Measurements from ENCODE around the gene SLC8A3. TPM values are rescaled to one million over a fixed set of nuclear protein-coding genes. Genes with fewer than 3 reads are reported as not detected.
A peak's percentile ranks its signal among the peaks of the same experiment; 100 is the strongest.

Gene SLC8A3
- total and polyA plus RNA-seq, 9 of the 15 experiments (the other 6 are each of a cell fraction or from before 2014, with no cell fraction given): not detected

GRCh38 chr14:70237710-70238109, 49.0 kb upstream of the SLC8A3 start (continued):
- TF ChIP-seq CEBPZ (IDR thresholded peaks at IDR 0.05; ENCODE audit: borderline replicate concordance, low read depth, low read length): no peak
- no peak for TF ChIP-seq SRSF3 (IDR thresholded peaks at IDR 0.05; ENCODE audit: insufficient read depth, low read length)
- peak; percentile 81 for TF ChIP-seq MYNN (IDR thresholded peaks at IDR 0.05)
- no peak for TF ChIP-seq MYNN (CRISPR knock-in tag; IDR thresholded peaks at IDR 0.05)
- TF ChIP-seq POLR2AphosphoS5 (IDR thresholded peaks at IDR 0.05; ENCODE audit: control insufficient read depth, insufficient read depth, low read depth, low read length): peak; percentile 95
- TF ChIP-seq DEAF1 (CRISPR knock-in tag; IDR thresholded peaks at IDR 0.05): no peak
- TF ChIP-seq EP400 (IDR thresholded peaks at IDR 0.05): no peak
- TF ChIP-seq CREB3L1 (IDR thresholded peaks at IDR 0.05; ENCODE audit: borderline replicate concordance, low read depth): no peak
- no peak for TF ChIP-seq ZNF586 (CRISPR knock-in tag; conservative IDR thresholded peaks at IDR 0.05)
- no peak for TF ChIP-seq NCOA4 (IDR thresholded peaks at IDR 0.05; ENCODE audit: partially characterized antibody)
- peak; percentile 50 for TF ChIP-seq PRDM10 (IDR thresholded peaks at IDR 0.05; ENCODE audit: partially characterized antibody)
- no peak for TF ChIP-seq OTX1 (CRISPR knock-in tag; IDR thresholded peaks at IDR 0.05)
- no peak for TF ChIP-seq FOXJ3 (CRISPR knock-in tag; IDR thresholded peaks at IDR 0.05)
- no peak for TF ChIP-seq SP1 (CRISPR knock-in tag; IDR thresholded peaks at IDR 0.05)
